ACC112 (cell line): Measurements from ENCODE around the gene BAIAP2.

ENCODE experiments used
- H2AFZ ChIP-seq: fragments of 200-600 bp; sonication (generic); one replicate; pipeline ENCODE4 v1.6.0; 2017; ENCODE audit warnings: antibody characterized with exemption, low read length; ENCODE audit not compliant: unreplicated experiment
- H3K27ac ChIP-seq: fragments of 200-600 bp; sonication (generic); 2 replicates; pipeline ENCODE4 v1.5.1; 2014; ENCODE audit warnings: low read depth, mild to moderate bottlenecking, antibody characterized with exemption, low read length, moderate library complexity
- H3K27me3 ChIP-seq: fragments of 200-600 bp; sonication (generic); 2 replicates; pipeline ENCODE4 v1.6.1; 2014; ENCODE audit warnings: mild to moderate bottlenecking, antibody characterized with exemption, low read length, moderate library complexity, mixed read lengths; ENCODE audit not compliant: insufficient read depth
- H3K36me3 ChIP-seq: fragments of 200-600 bp; sonication (generic); 2 replicates; pipeline ENCODE4 v1.6.1; 2016; ENCODE audit warnings: mild to moderate bottlenecking, antibody characterized with exemption, low read length, moderate library complexity, mixed read lengths; ENCODE audit not compliant: insufficient read depth
- H3K4me1 ChIP-seq: fragments of 200-600 bp; sonication (generic); one replicate; pipeline ENCODE4 v1.6.1; 2016; ENCODE audit warnings: low read length, mixed read lengths; ENCODE audit not compliant: insufficient read depth, unreplicated experiment, control insufficient read depth
- H3K4me3 ChIP-seq: fragments of 200-600 bp; sonication (generic); 2 replicates; pipeline ENCODE4 v1.5.1; 2014; ENCODE audit warnings: mild to moderate bottlenecking, low read depth, low read length
- H3K79me2 ChIP-seq: fragments of 200-600 bp; sonication (generic); one replicate; pipeline ENCODE4 v1.6.0; 2016; ENCODE audit warnings: low read length; ENCODE audit not compliant: control insufficient read depth, unreplicated experiment, insufficient read depth

The BAIAP2 gene

DNA sequence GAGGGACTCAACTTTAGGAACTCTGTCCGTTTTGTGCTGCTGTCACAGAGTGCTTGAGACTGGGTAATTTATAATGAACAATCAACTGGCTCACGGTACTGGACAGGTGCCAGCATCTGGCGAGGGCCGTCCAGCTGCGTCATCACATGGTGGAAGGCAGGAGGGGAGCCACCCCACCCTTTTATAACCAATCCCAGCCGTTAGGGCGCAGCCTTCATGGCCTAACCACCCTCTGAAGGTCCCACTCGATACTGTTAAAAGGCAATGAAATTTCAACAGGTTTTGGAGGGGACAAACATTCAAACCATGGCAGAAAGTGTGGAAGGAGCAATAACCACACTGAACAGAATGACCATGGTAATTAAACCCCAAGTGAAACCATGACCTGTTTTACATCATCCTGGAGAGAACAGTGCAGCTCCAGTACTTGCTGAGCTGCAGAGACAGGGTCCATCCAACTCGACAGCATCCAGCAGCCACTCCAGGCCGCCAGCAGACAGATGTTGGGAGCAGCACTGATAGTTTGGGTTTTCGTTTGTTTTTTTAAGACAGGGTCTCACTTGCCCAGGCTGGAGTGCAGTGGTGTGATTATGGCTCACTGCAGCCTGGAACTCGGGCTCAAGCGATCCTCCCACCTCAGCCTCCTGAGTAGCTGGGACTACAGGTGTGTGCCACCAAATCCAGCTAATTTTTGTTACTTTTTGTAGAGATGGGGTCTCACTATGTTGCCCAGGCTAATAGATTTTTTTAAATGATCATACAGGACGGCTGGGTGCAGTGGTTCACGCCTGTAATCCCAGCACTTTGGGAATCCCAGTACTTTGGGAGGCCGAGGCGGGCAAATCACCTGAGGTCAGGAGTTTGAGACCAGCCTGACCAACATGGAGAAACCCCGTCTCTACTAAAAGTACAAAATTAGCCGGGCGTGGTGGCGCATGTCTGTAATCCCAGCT, 32.3 kb upstream of the BAIAP2 start:
- H2AFZ ChIP-seq = no peak overlapping the region
- H3K36me3 ChIP-seq = no peaks in the 10 kb centered on the region
- H3K27me3 ChIP-seq = peaks cover 26% of the 10 kb centered on the region
- H3K4me3 ChIP-seq = no peak overlapping the region
- H3K79me2 ChIP-seq = no peaks in the 10 kb centered on the region
- H3K4me1 ChIP-seq = peaks cover 5% of the 10 kb centered on the region
- no peak overlapping the region for H3K27ac ChIP-seq

DNA sequence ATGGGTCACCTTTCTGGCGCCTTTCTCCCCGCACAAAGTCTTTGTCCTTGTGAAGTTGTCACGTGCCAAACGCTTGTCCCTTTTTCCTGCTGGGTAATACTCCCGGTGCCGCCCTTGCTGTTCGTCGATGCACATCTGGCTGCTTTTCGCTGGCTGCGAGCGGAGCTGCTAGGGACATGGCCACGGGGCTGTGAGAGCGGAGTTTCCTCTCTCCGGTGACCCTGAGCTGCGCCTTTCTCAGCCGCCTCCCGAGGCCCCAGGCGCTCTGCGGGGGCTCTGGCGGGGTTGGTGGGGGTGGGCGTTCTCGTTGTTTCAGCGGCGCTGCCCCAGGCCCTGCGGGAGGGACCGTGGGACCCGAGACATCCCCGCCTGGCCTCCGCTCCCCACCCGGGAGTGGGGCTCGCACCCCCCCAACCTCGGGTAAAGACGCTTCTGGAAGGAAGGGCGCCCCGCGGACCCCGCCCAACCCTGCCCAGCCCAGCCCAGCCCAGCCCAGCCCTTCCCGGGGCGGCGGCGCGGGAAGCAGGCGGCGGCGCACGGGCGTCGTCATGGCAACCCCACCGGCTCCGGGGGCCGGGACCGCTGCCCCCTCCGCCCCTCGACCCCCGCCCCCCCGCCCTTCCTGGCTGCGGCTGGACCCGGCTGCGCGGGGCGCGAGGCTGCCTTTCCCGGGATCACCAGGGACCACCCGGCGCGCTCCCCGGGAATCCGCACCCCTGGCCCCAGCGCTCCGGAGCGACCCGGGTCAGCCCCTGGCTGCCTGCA, 31.1 kb upstream of the BAIAP2 start:
- Histone ChIP-seq H3K4me3 (peak overlapping the region; percentile 57; the same call in 1 of the 2 replicates), H3K79me2 (no peaks in the 10 kb centered on the region), H2AFZ (no peak overlapping the region), H3K27me3 (peaks cover 31% of the 10 kb centered on the region), H3K36me3 (no peaks in the 10 kb centered on the region), H3K27ac (no peak overlapping the region), H3K4me1 (peaks cover 5% of the 10 kb centered on the region)

GRCh38 chr17:81006891-81007290, 28.1 kb upstream of the BAIAP2 start:
- Histone ChIP-seq H2AFZ (no peak overlapping the region), H3K4me1 (peaks cover 5% of the 10 kb centered on the region), H3K27me3 (peaks cover 31% of the 10 kb centered on the region), H3K4me3 (no peak overlapping the region), H3K79me2 (no peaks in the 10 kb centered on the region), H3K27ac (no peak overlapping the region), H3K36me3 (no peaks in the 10 kb centered on the region)

GRCh38 chr17:81008140-81008539, 26.8 kb upstream of the BAIAP2 start:
- Histone ChIP-seq H3K27me3 (peaks cover 31% of the 10 kb centered on the region), H3K79me2 (no peaks in the 10 kb centered on the region), H3K4me3 (no peak overlapping the region), H2AFZ (no peak overlapping the region), H3K27ac (no peak overlapping the region), H3K36me3 (no peaks in the 10 kb centered on the region), H3K4me1 (no peaks in the 10 kb centered on the region)

- Histone ChIP-seq H3K36me3 (no peaks in the 10 kb centered on the region), H3K79me2 (no peaks in the 10 kb centered on the region), H3K4me1 (no peaks in the 10 kb centered on the region), H3K4me3 (no peak overlapping the region), H3K27ac (no peak overlapping the region), H2AFZ (no peak overlapping the region), H3K27me3 (peaks cover 23% of the 10 kb centered on the region)
These were observed 25.8 kb upstream of the BAIAP2 start for GRCh38 chr17:81009136-81009535.

- Histone ChIP-seq H3K36me3 (no peaks in the 10 kb centered on the region), H3K4me3 (no peak overlapping the region), H3K27ac (no peak overlapping the region), H2AFZ (no peak overlapping the region), H3K4me1 (no peaks in the 10 kb centered on the region), H3K27me3 (peaks cover 13% of the 10 kb centered on the region), H3K79me2 (no peaks in the 10 kb centered on the region)
These were observed 24.0 kb upstream of the BAIAP2 start for GRCh38 chr17:81010935-81011334.

GRCh38 chr17:81011951-81012350, 23.0 kb upstream of the BAIAP2 start:
- H3K4me1 ChIP-seq = no peaks in the 10 kb centered on the region
- no peak overlapping the region for H3K27ac ChIP-seq
- no peak overlapping the region for H2AFZ ChIP-seq
- H3K36me3 ChIP-seq = no peaks in the 10 kb centered on the region
- H3K27me3 ChIP-seq = peaks cover 5% of the 10 kb centered on the region
- no peak overlapping the region for H3K4me3 ChIP-seq
- H3K79me2 ChIP-seq = no peaks in the 10 kb centered on the region

DNA sequence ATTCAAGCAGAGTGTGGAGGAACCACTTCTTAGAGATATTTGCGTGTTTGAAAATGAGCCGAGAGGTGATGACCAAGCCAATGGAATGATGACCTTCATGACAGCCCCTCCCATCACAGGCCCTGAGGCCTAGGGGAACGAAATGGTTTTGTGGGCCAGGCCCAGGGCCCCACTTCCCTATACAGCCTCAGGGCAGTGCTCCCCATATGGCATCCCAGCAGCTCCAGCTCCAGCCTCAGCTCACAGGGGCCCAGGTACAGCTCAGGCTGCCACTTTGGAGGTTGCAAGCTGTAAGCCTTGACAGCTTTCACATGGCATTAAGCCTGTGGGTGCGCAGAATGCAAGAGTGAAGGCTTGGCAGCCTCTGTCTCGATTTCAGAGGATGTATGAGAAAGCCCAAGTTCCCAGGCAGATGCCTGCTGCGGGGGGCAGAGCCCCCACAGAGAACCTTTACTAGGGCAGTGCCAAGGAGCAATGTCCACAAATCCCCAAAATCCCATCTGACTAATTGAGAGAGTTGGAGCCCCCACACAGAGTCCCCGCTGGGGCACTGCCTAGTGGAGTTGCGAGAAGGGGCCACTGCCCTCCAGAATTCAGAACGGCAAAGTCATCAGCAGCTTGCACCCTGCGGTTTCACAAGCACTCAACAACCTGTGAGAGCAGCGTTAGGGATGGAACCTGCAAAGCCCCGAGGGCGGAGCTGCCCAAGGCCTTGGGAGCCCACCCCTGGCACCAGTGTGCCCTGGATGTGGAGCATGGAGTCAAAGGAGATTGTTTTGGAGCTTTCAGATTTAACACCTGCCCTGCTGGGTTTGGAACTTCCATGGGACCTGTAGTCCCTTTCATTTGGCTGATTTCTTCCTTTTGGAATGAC, 22.1 kb upstream of the BAIAP2 start:
- Histone ChIP-seq H3K4me3 (no peak overlapping the region), H3K27ac (no peak overlapping the region), H3K27me3 (peaks cover 4% of the 10 kb centered on the region), H2AFZ (no peak overlapping the region), H3K4me1 (peaks cover 2% of the 10 kb centered on the region), H3K36me3 (no peaks in the 10 kb centered on the region), H3K79me2 (no peaks in the 10 kb centered on the region)

- Histone ChIP-seq H3K27ac (no peak overlapping the region), H3K27me3 (no peaks in the 10 kb centered on the region), H3K36me3 (no peaks in the 10 kb centered on the region), H3K4me3 (no peak overlapping the region), H3K4me1 (peaks cover 10% of the 10 kb centered on the region), H2AFZ (no peak overlapping the region), H3K79me2 (no peaks in the 10 kb centered on the region)
These were observed 21.3 kb upstream of the BAIAP2 start for GRCh38 chr17:81013642-81014041.

GRCh38 chr17:81015136-81015535, 19.8 kb upstream of the BAIAP2 start:
- Histone ChIP-seq H3K4me1 (peaks cover 11% of the 10 kb centered on the region), H3K4me3 (no peak overlapping the region), H2AFZ (no peak overlapping the region), H3K27ac (no peak overlapping the region), H3K36me3 (no peaks in the 10 kb centered on the region), H3K79me2 (no peaks in the 10 kb centered on the region), H3K27me3 (no peaks in the 10 kb centered on the region)
